Karpas-422 (cell line): ENCODE measurements around the gene TNNI2. TPM values are rescaled to one million over a fixed set of nuclear protein-coding genes. Genes with fewer than 3 reads are reported as not detected.

Experiments
- DNase-seq: peaks from one replicate; pipeline ENCODE4 v3.0.0-alpha.2; 2015
- H2AFZ ChIP-seq: fragments of 200-600 bp; sonication (generic); 2 replicates; pipeline ENCODE4 v1.6.1; 2014; ENCODE audit warnings: antibody characterized with exemption, low read length, mixed read lengths
- H3K27ac ChIP-seq: fragments of 200-600 bp; sonication (generic); 2 replicates; pipeline ENCODE4 v1.5.1; 2014; ENCODE audit warnings: mild to moderate bottlenecking, low read length, moderate library complexity
- H3K27me3 ChIP-seq: fragments of 200-600 bp; sonication (generic); 2 replicates; pipeline ENCODE4 v1.6.1; 2014; ENCODE audit warnings: low read length, mixed read lengths
- H3K36me3 ChIP-seq: fragments of 200-600 bp; sonication (generic); 2 replicates; pipeline ENCODE4 v1.6.1; 2014; ENCODE audit warnings: low read length, mixed read lengths; ENCODE audit not compliant: insufficient read depth
- H3K4me1 ChIP-seq: fragments of 200-600 bp; sonication (generic); 2 replicates; pipeline ENCODE4 v1.6.1; 2014; ENCODE audit warnings: mild to moderate bottlenecking, low read length, mixed read lengths
- H3K4me2 ChIP-seq: fragments of 200-600 bp; sonication (generic); 2 replicates; pipeline ENCODE4 v1.6.1; 2014; ENCODE audit warnings: low read length, low read depth, mild to moderate bottlenecking; ENCODE audit not compliant: poor library complexity, severe bottlenecking
- H3K4me3 ChIP-seq: fragments of 200-600 bp; sonication (generic); 2 replicates; pipeline ENCODE4 v1.5.1; 2014; ENCODE audit warnings: mild to moderate bottlenecking, antibody characterized with exemption, low read length, mixed read lengths
- H3K79me2 ChIP-seq: fragments of 200-600 bp; sonication (generic); 2 replicates; pipeline ENCODE4 v1.6.1; 2014; ENCODE audit warnings: mild to moderate bottlenecking, low read length, mixed read lengths
- H3K9ac ChIP-seq: fragments of 200-600 bp; sonication (generic); 2 replicates; pipeline ENCODE4 v1.6.0; 2014; ENCODE audit warnings: low read length
- H3K9me2 ChIP-seq: fragments of 200-600 bp; sonication (generic), shearing (Covaris generic); replicated peaks from 2 replicates; pipeline ENCODE4 v1.6.0; 2014; ENCODE audit warnings: mild to moderate bottlenecking, low read length, moderate library complexity; ENCODE audit not compliant: insufficient read depth
- H3K9me3 ChIP-seq: fragments of 300-700, 200-600 bp; sonication (generic); 2 replicates; pipeline ENCODE4 v1.6.1; 2014; ENCODE audit warnings: low read length, mixed read lengths
- H4K20me1 ChIP-seq: fragments of 200-600 bp; sonication (generic); 2 replicates; pipeline ENCODE4 v1.6.1; 2014; ENCODE audit warnings: mild to moderate bottlenecking, antibody characterized with exemption, low read length, low read depth; ENCODE audit not compliant: insufficient read depth
- total RNA-seq: library from RNA; depleted of rRNA; stranded (reverse); fragments of >200 nt; shearing (Covaris generic); gene quantifications from 2 replicates; pipeline ENCODE4 v1.2.3, GENCODE V29; 2014; ENCODE audit warnings: low replicate concordance

Gene TNNI2
- total RNA-seq, 1 experiment from 2014 or later: not detected

- no peak overlapping the region for H3K9ac ChIP-seq
Measured at GRCh38 chr11:1834062-1834610, 4.6 kb upstream of the TNNI2 start.

GRCh38 chr11:1834779-1835670 lies 3.8 kb upstream of the TNNI2 start, which contains the start of gene SYT8:
SYT8 (plus strand) TSS chr11:1834990; CDS start chr11:1835106, 116 bp downstream.
- Histone ChIP-seq H3K79me2 (no peaks in the 10 kb centered on the region), H3K27me3 (no peaks in the 10 kb centered on the region), H3K27ac (no peak within 1 kb of the TSS), H3K36me3 (no peaks in the 10 kb centered on the region), H3K4me3 (no peak within 1 kb of the TSS), H2AFZ (no peak within 1 kb of the TSS), H4K20me1 (no peaks in the 10 kb centered on the region; the same call in 1 of the 2 replicates), H3K9me2 (no peaks in the 10 kb centered on the region), H3K9ac (no peak within 1 kb of the TSS), H3K9me3 (no peaks in the 10 kb centered on the region), H3K4me1 (peaks cover 22% of the 10 kb centered on the region), H3K4me2 (no peak within 1 kb of the TSS)
- no peak for DNase-seq

More at GRCh38 chr11:1834062-1834610, 4.6 kb upstream of the TNNI2 start:
- Histone ChIP-seq H3K4me3 (no peak overlapping the region), H4K20me1 (no peaks in the 10 kb centered on the region; the same call in 1 of the 2 replicates), H3K9me2 (no peaks in the 10 kb centered on the region), H3K27me3 (no peaks in the 10 kb centered on the region), H3K9me3 (no peaks in the 10 kb centered on the region), H3K4me1 (peaks cover 14% of the 10 kb centered on the region), H3K4me2 (no peak overlapping the region), H3K27ac (no peak overlapping the region), H2AFZ (no peak overlapping the region), H3K36me3 (no peaks in the 10 kb centered on the region), H3K79me2 (no peaks in the 10 kb centered on the region)
- no peak for DNase-seq

- Histone ChIP-seq H3K4me2 (no peak overlapping the region), H3K79me2 (no peaks in the 10 kb centered on the region), H3K4me3 (no peak overlapping the region), H3K9ac (no peak overlapping the region), H4K20me1 (no peaks in the 10 kb centered on the region; the same call in 1 of the 2 replicates), H3K9me3 (no peaks in the 10 kb centered on the region), H2AFZ (no peak overlapping the region), H3K27me3 (no peaks in the 10 kb centered on the region), H3K27ac (no peak overlapping the region), H3K4me1 (peaks cover 26% of the 10 kb centered on the region), H3K36me3 (no peaks in the 10 kb centered on the region), H3K9me2 (no peaks in the 10 kb centered on the region)
- DNase-seq: no peak
Measured at GRCh38 chr11:1835671-1836010, 3.1 kb upstream of the TNNI2 start.

- Histone ChIP-seq H3K27me3 (no peaks in the 10 kb centered on the region), H3K4me1 (peaks cover 26% of the 10 kb centered on the region), H3K9me2 (no peaks in the 10 kb centered on the region), H3K79me2 (no peaks in the 10 kb centered on the region), H3K4me2 (no peak overlapping the region), H3K4me3 (no peak overlapping the region), H4K20me1 (no peaks in the 10 kb centered on the region; the same call in 1 of the 2 replicates), H3K9me3 (no peaks in the 10 kb centered on the region), H3K27ac (no peak overlapping the region), H2AFZ (no peak overlapping the region), H3K36me3 (no peaks in the 10 kb centered on the region), H3K9ac (no peak overlapping the region)
- peak; percentile 38 for DNase-seq
Measured at GRCh38 chr11:1836011-1836945, 2.5 kb upstream of the TNNI2 start.

- Histone ChIP-seq H3K4me1 (peaks cover 26% of the 10 kb centered on the region), H3K79me2 (no peaks in the 10 kb centered on the region), H4K20me1 (no peaks in the 10 kb centered on the region; the same call in 1 of the 2 replicates), H3K4me2 (no peak overlapping the region), H3K36me3 (no peaks in the 10 kb centered on the region), H3K9ac (0 out of 2 replicates have a peak overlapping the region, but pooled peaks have one; percentile 25), H3K9me2 (no peaks in the 10 kb centered on the region), H3K27me3 (no peaks in the 10 kb centered on the region), H3K9me3 (no peaks in the 10 kb centered on the region), H2AFZ (no peak overlapping the region), H3K4me3 (no peak overlapping the region), H3K27ac (no peak overlapping the region)
- DNase-seq: peak; percentile 95
Measured at GRCh38 chr11:1837171-1838076, 1.4 kb upstream of the TNNI2 start.

- no peaks in the 10 kb centered on the region for H3K27me3 ChIP-seq
- H3K27ac ChIP-seq: no peak overlapping the region
- H3K36me3 ChIP-seq: no peaks in the 10 kb centered on the region
- no peak overlapping the region for H2AFZ ChIP-seq
- no peak for DNase-seq
- H3K4me3 ChIP-seq: no peak overlapping the region
- H3K9ac ChIP-seq: 0 out of 2 replicates have a peak overlapping the region, but pooled peaks have one; percentile 25
- H3K4me2 ChIP-seq: no peak overlapping the region
- no peaks in the 10 kb centered on the region for H3K9me3 ChIP-seq
- H3K9me2 ChIP-seq: no peaks in the 10 kb centered on the region
- no peaks in the 10 kb centered on the region; the same call in 1 of the 2 replicates for H4K20me1 ChIP-seq
- H3K79me2 ChIP-seq: no peaks in the 10 kb centered on the region
- peaks cover 26% of the 10 kb centered on the region for H3K4me1 ChIP-seq
Measured at GRCh38 chr11:1838077-1838425, 730 bp upstream of the TNNI2 start.

- Histone ChIP-seq H3K27ac (no peak overlapping the region), H3K9ac (peak overlapping the region; percentile 54)
Measured at GRCh38 chr11:1839204-1839923, 583 bp downstream of the TNNI2 start.

More at GRCh38 chr11:1839204-1839923, 583 bp downstream of the TNNI2 start:
- Histone ChIP-seq H2AFZ (no peak overlapping the region), H3K36me3 (no peaks in the 10 kb centered on the region), H3K4me1 (peaks cover 28% of the 10 kb centered on the region), H3K9me3 (no peaks in the 10 kb centered on the region), H3K9me2 (no peaks in the 10 kb centered on the region), H4K20me1 (no peaks in the 10 kb centered on the region; the same call in 1 of the 2 replicates), H3K4me2 (peak overlapping the region; percentile 47), H3K4me3 (no peak overlapping the region; the same call in 1 of the 2 replicates), H3K27me3 (no peaks in the 10 kb centered on the region), H3K79me2 (no peaks in the 10 kb centered on the region)
- no peak for DNase-seq
